Tibial nerve (tissue), 3 donors: ENCODE measurements around the gene HGFAC.

Source experiments
- CTCF ChIP-seq, 5 experiments: fragments of 200-600 bp in 3 of 5; fragments of 450-650 bp in 2 of 5; sonication (generic) in 3 of 5; IDR thresholded peaks; one replicate each; pipeline ENCODE4 v1.5.1; 2016 to 2019; ENCODE audit warnings: antibody characterized with exemption in 5 of 5, mild to moderate bottlenecking in 3 of 5, moderate library complexity in 2 of 5
- POLR2A ChIP-seq, 2 donors: fragments of 450-650 bp; IDR thresholded peaks; one replicate each; pipeline ENCODE4 v1.6.1; 2017; ENCODE audit warnings: antibody characterized with exemption in 2 of 2, mild to moderate bottlenecking in 2 of 2, moderate library complexity in 2 of 2

GRCh38 chr4:3495204-3495975 is 53.6 kb downstream of the HGFAC start:
- TF ChIP-seq CTCF (IDR thresholded peaks at IDR 0.05) = no peak
- no peak for TF ChIP-seq POLR2A (IDR thresholded peaks at IDR 0.05)
